ENCODE results near the gene ANKRD17.

Gene ANKRD17

DNA sequence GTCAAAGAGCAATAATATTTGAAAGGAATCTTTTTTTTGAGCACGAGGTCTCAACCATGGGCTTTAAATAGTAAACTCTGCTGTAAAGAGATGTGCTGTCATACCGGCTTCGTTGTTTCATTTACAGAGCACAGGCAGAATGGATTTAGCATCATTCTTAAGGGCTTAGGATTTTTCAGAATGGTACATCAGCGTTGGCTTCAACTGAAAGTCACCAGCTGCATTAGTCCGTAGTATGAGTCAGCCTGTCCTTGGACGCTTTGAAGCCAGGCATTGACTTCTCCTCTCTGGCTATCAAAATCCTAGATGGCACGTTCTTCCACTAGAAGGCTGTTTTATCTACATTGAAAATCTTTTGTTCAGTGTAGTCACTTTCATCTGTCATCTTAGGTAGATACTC lies 212.7 kb downstream of the ANKRD17 start:
- no peak for DNase-seq

DNA sequence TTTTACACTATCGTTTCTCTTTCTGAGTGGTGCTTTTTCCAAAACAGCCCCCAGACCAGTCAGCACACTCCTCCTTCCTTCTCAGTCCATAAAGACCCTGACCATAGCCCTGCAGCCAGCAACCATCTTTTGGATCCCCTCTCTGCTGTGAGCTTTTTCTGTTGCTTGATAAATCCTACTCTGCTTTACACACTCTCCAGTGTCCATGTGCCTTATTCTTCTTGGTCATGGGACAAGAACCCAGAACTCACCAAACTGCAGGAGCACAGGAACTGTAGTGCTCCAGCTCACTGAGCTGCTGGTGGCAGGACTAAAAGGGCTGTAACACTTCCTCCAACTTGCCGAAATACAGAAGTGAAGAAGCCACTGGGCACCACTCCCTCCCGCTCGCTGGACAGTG lies 221.5 kb downstream of the ANKRD17 start:
- DNase-seq: no peak

DNA sequence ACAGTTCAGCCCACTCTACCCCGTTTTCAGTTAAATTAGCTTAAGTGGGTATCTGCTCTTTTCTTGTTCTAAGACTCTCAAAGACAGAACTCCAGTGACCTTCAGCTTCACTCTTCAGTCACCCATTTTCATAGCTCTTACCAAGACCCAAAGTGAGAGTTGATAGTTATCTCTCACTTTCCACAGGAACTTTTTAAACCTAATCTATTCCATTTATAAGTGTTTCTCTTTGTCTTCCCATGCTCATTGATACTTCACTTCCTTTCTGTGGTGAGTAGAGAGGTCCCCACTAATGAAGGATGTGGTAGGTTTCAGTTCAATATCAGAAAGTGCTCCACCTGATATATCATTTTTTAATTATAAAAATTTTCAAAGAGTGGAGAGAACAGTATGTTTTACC lies 222.5 kb downstream of the ANKRD17 start:
- DNase-seq: no peak

DNA sequence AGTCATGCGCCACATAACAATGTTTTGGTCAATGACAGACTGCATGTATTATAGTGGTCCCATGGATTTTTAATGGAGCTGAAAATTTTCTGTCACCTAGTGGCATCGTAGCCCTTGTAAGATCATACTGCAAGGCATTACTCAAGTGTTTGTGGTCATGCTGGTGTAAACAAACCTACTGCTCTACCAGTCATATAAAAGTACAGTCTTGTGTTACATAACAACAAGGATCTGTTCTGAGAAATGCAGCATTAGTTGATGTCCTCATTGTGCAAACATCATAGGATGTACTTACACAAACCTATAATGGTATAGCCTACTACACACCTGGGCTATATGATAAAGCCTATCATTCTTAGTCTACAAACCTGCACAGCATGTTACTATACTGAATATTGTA lies 223.7 kb downstream of the ANKRD17 start:
- DNase-seq: no peak

GRCh38 chr4:73028621-73029020 lies 230.0 kb downstream of the ANKRD17 start:
- no peak for DNase-seq
